Stimulated activated CD8-positive, alpha-beta memory T cell treated with anti-CD3 and anti-CD28 coated beads, Interleukin-2, amount 100 ng/mL, for 1 hour (primary cell): ENCODE results near the gene PYGL.
A peak's percentile ranks its signal among the peaks of the same experiment; 100 is the strongest.
"Not testable (repeated sequence)": the region's sequence is repeated elsewhere in the genome, so short reads cannot be mapped to it uniquely, and the experiment has no call there.

Source experiments
- DNase-seq, 2 donors: peaks; one replicate each; pipeline ENCODE4 v3.0.0-alpha.2; 2020; ENCODE audit warnings: low read depth in 2 of 2

Gene PYGL

GRCh38 chr14:50928002-50928635 lies 16.2 kb downstream of the PYGL start:
- DNase-seq, result no peak

- no peak for DNase-seq
These were observed 17.4 kb downstream of the PYGL start for GRCh38 chr14:50926851-50927386.

GRCh38 chr14:50924843-50925242 lies 19.4 kb downstream of the PYGL start:
- no peak for DNase-seq

DNA sequence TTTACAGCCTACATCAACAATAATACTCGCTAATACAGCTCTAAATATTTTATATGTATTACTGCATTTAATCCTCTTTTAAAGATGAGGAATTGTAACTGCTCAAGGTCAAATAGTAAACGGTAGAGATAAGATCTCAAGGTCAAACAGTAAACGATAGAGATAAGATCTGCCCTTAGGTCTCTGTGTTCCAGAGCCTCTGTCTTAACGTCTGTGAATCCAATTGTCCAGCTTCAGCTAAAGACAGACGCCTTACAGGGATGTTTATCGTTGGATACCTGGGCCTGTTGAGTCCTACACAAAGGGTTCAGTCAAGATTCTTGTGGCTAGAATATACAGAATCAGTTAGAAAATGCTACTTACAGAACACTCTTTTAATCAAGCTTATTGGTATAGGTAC lies 20.0 kb downstream of the PYGL start:
- DNase-seq, result no peak

- DNase-seq, result no peak
These were observed 21.5 kb downstream of the PYGL start for GRCh38 chr14:50922803-50923202.

- DNase-seq, result no peak
These were observed 23.6 kb downstream of the PYGL start for GRCh38 chr14:50920482-50921230.

DNA sequence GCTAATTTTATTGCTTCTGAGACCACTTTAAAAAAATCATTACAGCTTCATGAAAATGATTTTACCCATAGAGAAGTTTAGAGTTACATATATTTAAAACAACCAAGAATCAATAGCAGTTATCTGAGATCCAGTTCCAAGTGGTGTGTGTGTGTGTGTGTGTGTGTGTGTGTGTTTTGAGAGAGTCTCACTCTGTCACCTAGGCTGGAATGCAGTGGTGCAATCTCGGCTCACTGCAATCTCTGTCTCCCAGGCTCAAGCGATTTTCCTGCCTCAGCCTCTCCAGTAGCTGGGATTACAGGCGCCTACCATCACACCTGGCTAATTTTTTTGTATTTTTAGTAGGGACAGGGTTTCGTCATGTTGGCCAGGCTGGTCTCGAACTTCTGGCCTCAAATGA lies 24.8 kb downstream of the PYGL start:
- not testable (repeated sequence) for DNase-seq

DNA sequence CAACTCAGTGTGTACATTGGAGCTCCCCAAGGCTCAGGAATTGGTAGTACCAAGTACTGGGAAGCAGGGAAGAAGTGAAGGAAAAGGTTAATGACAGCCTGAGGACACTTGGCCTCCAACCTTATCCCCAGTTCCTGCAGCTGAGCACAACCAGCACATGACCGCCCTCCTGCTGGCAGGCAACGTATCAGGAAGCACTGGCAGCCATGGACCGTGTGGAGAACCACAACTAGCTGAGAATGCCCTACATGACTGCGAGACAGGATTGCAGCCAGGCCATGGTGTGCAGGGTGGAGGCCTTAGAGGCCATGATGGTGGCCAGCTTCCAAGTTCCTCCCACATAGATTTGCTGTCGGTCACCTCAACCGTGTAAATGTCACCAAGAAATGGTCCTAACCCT lies 26.8 kb downstream of the PYGL start:
- DNase-seq, result no peak

GRCh38 chr14:50910495-50911420 lies 33.5 kb downstream of the PYGL start:
- no peak for DNase-seq

- DNase-seq, result no peak
These were observed 37.8 kb downstream of the PYGL start for GRCh38 chr14:50906326-50907065.

- no peak for DNase-seq
These were observed 39.6 kb downstream of the PYGL start for GRCh38 chr14:50904719-50905118.

DNA sequence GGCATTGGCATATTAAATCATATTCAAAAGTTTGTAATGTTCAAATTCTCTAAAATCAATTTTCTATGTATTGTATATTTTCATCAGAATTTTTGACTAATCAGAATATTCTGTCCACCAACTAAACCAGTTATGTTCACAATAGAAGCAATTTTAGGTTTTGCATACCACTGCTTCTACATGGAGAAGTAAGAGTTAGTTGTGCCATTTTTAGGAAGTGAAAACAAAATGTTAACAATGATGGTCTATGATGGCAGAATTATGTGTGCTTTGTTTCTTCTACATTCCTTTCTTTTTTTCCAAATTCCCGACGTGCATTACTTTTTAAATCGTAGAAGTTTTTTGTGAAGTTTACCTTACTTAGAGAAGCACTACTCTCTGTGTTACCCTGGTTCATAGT lies 42.9 kb downstream of the PYGL start:
- DNase-seq, result no peak

DNA sequence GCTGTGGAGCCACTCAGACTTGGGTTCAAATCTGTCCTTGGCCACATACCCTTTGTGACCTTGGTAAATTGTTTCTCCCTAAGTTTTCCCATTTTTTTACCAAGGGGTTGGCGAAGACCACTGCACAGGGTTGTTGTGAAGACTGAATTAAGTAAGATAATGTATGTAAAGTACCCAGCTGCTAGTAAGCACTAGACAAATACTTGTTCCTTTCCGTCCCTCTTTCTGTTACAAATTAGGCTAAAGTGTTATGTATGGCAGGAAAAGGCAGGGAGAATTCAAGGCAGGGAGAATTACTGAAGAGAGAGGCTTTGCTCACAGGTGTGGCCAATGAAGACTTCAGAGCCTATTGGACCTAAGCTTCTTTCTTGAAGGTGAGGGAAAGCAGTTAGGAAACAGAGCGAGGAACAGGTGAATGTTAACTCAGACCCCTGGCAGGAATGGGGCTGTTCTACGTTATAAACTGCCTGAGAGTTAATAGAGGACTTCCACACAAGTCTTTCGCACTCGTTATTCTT lies 46.6 kb downstream of the PYGL start:
- no peak for DNase-seq

DNA sequence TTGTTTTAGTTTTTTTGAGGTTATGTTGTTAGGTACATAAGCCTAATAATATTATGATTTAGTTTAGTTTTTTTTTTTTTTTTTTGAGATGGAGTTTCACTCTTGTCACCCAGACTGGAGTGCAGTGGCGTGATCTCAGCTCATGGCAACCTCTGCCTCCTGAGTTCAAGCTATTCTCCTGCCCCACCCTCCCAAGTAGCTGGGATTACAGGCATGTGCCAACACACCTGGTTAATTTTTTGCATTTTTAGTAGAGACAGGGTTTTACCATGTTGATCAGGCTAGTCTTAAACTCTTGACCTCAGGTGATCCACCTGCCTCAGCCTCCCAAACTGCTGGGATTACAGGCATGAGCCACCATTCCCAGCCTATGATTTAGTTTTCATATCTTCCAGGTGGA lies 47.3 kb downstream of the PYGL start:
- DNase-seq, result not testable (repeated sequence)

- not testable (repeated sequence) for DNase-seq
These were observed 47.9 kb downstream of the PYGL start for GRCh38 chr14:50896421-50896820.

DNA sequence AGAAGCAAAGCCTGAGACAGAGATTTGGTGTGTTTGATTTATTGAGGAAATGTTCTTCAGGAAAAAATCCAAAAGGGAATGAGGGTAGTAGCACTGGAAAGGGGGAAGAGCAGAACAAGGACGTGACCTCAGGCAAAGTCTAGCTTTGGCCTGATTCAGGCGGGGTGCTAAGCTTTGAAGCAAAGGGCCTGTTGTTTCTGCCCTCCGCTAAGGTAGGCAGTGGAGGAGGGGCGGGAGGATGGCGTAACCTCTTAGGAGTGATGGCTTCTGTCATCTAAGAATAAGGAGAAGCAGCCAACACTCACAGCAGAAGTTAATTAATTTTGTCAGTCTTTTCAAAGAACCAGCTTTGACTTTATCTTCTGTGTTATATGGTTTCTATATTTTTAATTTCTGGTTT lies 52.0 kb downstream of the PYGL start:
- no peak for DNase-seq

- no peak for DNase-seq
These were observed 56.8 kb downstream of the PYGL start for GRCh38 chr14:50887476-50887875.

DNA sequence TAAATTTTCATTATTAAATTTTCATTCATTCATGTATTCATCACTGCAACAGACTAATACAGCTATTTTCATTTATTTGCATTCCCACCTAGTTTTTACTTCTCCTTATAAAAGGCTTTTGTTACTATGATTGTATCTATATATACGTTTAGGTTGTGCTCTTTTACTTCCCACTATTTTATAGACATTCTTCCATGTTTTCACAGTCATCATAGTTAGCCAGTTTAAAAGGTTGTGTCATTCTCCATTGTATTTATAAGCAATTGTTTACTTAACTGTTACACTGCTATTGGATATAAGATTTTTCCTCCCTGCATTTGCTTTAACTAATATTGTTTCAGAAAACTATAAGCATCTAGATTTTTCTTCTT lies 60.5 kb downstream of the PYGL start:
- DNase-seq, result no peak

DNA sequence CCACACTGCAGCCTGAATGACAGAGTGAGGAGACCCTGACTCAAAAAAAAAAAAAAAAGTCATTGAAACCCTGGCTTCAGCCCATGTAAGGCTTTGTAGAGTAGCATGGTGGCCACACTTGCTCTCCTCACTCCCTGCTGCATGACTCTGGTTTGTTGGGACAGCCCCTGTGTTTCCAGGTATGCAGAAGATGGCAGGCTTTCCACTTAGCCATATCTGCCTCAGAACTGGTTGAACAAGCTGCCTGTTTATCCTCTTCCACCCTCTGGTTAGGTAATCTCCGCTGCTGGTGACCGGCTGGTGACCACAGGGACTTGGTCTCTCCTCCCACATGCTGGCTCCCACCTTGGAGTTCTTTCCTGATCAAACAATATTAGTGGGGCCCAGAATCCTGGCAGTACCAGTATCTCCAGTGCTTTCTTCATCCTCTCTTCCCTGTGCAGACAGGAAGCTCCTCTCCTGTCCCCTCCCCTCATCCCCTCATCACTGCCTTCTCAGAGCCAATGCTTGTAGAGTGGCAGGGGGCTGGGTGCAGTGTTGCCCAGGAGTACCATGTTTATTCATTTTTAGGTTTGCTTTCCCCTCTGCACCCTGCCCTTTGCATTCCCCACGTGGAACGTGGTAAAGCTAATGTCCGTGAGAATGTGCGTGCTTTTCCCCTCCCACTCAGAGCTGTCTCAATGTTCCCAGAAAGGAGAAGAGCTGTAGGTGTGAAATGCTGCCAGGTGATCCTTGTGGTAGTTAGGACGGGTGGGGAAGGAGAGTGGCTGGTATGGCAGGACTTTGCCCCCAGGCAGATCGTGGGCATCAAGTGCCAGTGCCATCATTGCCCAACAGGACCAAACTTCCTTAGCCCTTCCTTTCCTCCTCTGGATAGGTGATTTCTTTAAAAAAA lies 61.1 kb downstream of the PYGL start:
- no peak for DNase-seq

DNA sequence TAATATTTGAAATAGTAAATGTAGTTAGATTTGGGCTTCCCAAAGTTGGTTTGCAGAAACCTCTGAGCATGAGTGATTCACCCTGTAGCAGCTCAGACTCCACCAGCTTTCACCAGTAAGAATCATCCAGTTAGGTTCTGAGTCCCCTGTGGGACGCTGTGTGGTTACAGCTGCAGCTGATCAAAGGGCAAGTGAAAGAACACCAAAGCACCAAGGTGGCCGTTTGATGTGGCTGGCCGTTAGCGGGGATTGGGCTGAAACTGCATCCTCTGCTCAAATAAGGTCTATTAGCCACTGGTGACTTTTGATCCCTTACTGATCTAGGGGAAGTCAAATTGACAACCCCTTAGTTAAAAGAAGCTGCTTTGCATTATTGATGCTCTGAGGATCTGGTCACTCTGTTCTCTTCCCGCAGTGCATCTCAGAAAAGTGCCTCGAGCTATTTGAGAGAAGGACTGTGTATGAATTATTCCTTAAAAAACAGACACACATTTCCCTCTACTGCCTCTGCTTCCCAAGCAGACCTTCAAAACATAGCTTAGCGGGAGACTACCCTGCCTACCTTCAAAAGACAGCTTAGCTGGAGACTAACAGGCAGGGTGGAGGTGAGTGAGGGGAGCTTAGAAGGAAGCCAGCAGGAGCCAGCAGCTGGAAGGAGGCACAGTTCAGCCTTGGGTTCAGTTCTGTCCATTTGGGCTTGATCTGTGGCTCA lies 68.8 kb downstream of the PYGL start:
- DNase-seq, result peak in 1 of 2 donors; percentile 9
